GM12872 (cell line): ENCODE measurements around the gene KCNQ2.

Source experiments
- CTCF ChIP-seq: IDR thresholded peaks from 3 replicates; pipeline ENCODE4 v1.5.1; 2011; ENCODE audit warnings: low read depth, mild to moderate bottlenecking, low read length, moderate library complexity; ENCODE audit not compliant: insufficient read depth

KCNQ2 gene

DNA sequence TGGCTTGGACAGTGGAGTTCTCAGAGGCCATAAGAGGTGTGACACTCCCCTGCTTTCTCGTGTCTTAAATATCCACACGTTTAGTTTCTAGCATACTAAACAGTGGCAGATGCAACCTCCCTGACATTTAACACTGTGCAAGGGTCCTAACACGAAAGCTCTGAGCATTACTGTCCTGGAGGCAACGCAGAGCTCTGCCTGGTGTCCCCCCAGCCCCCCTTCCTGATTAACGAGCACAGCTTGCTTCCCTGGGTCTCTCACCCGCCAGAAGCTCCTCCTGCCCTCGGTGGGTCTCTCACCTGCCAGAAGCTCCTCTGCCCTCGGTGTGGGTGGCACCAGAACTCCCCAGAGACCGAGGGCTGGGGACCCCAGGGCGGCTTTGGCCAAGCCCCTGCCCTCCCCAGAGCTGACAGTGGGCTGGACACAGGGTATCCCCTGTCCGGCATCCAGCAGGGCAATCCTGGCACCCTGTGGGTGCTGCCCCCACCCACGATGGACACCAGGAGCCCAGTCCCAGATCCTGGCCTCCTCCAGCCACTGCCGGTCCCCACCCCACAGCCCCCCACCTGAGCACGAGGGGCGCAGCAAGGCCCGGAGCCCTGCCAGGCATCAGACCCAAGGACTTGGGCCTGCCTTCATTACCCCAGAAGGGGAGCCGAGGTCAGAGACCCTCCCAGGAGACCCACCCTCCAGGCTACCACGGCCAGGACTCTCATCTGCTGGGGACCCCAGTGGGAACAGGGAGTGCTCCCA lies 12.4 kb upstream of the KCNQ2 start:
- TF ChIP-seq CTCF, result no peak

- no peak for TF ChIP-seq CTCF
These were observed 11.8 kb upstream of the KCNQ2 start for GRCh38 chr20:63484236-63484635.

DNA sequence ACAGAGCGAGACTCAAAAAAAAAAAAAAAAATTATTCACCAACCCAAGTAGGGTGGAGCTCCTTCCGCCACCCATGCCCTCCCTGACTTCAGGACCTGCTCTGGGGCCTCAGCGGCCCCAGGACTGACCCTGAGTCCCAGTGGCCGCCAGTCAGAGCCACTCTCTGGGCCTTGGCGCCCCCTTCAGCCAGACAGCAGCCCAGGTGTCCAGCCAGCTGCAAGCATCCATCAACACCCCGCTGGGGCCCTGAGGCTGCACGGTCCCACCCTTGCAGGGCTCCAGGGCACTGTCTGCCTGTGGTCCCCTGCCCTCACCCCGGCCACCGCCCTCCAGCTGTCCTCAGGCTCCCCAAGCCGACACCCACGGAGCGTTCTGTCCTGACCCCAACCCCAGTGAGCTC lies 11.4 kb upstream of the KCNQ2 start:
- no peak for TF ChIP-seq CTCF

- TF ChIP-seq CTCF, result no peak
These were observed 9.6 kb upstream of the KCNQ2 start for GRCh38 chr20:63482021-63482587.

DNA sequence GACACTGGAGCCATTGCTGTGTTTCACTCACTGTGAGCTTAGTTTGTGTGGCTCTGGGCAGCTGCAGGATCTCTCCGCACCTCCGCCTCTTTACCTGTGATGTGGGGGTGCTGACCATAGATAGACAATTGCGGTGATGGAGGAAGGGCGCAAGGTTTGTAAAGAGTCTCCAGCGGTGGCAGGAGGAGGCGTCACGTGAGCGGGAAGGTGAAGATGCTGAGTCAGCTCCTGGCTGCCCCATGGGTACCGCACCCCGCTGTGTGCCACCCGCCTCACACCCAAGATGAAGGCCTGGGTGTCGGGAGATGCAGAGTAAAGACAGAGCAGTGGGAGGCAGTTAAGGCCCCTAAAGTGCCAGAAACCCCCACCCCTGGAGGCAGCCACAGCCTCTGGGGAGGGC lies 9.0 kb upstream of the KCNQ2 start:
- TF ChIP-seq CTCF, result no peak

GRCh38 chr20:63478346-63479302 lies 6.2 kb upstream of the KCNQ2 start:
- no peak for TF ChIP-seq CTCF

GRCh38 chr20:63477944-63478343 lies 5.5 kb upstream of the KCNQ2 start:
- TF ChIP-seq CTCF, result no peak
